Gastrocnemius medialis (tissue), 4 donors: ENCODE data around the gene ACVRL1. TPM values are rescaled to one million over a fixed set of nuclear protein-coding genes. Genes with fewer than 3 reads are reported as not detected.
A peak's percentile ranks its signal among the peaks of the same experiment; 100 is the strongest.

Experiments
- ATAC-seq, 2 donors: fragments of 150-250 bp; one replicate each; pipeline ENCODE4 v1.9.1; 2016
- DNase-seq, 2 donors: peaks; one replicate each; pipeline ENCODE4 v3.0.0-alpha.2; 2019
- H3K27ac ChIP-seq, 4 donors: fragments of 200-600 bp; sonication (generic); 1 replicate in 1 of 4; 2 replicates in 3 of 4; pipeline ENCODE4 v1.5.1; 2016 to 2018; ENCODE audit warnings: mild to moderate bottlenecking in 2 of 4, moderate library complexity in 1 of 4
- H3K27me3 ChIP-seq, 3 donors: fragments of 200-600 bp; sonication (generic) in 2 of 3; 1 replicate in 1 of 3; 2 replicates in 2 of 3; pipeline versions ENCODE4 v1.5.1 to v1.6.0; 2016 to 2019; ENCODE audit warnings: mild to moderate bottlenecking in 1 of 3, moderate library complexity in 1 of 3
- H3K36me3 ChIP-seq, 2 donors: fragments of 200-600 bp; sonication (generic) in 1 of 2; one replicate each; pipeline ENCODE4 v1.5.1; 2017 to 2018
- H3K4me1 ChIP-seq, 2 donors: fragments of 200-600 bp; sonication (generic) in 1 of 2; one replicate each; pipeline ENCODE4 v1.5.1; 2016 to 2017; ENCODE audit warnings: mild to moderate bottlenecking in 2 of 2
- H3K4me3 ChIP-seq, 4 donors: fragments of 200-600 bp; sonication (generic) in 3 of 4; 1 replicate in 1 of 4; 2 replicates in 3 of 4; pipeline ENCODE4 v1.5.1; 2016 to 2019; ENCODE audit warnings: mild to moderate bottlenecking in 2 of 4
- H3K9me3 ChIP-seq, 3 donors: fragments of 200-600 bp; sonication (generic) in 2 of 3; 1 replicate in 1 of 3; 2 replicates in 2 of 3; pipeline ENCODE4 v1.5.1; 2016 to 2019
- CTCF ChIP-seq, 5 experiments: fragments of 450-650 bp in 3 of 5; fragments of 200-600 bp in 2 of 5; sonication (generic) in 2 of 5; IDR thresholded peaks in 4 of 5; conservative IDR thresholded peaks in 1 of 5; 1 replicate in 4 of 5; 2 replicates in 1 of 5; pipeline ENCODE4 v1.5.1; 2016 to 2019; ENCODE audit warnings: antibody characterized with exemption in 5 of 5, mild to moderate bottlenecking in 3 of 5, moderate library complexity in 3 of 5
- POLR2A ChIP-seq, 2 donors: fragments of 450-650 bp; IDR thresholded peaks; one replicate each; pipeline ENCODE4 v1.6.1; 2017; ENCODE audit warnings: antibody characterized with exemption in 2 of 2, mild to moderate bottlenecking in 2 of 2, moderate library complexity in 2 of 2
- in situ Hi-C, 4 donors: fragments of 200-750 bp; cut with MboI; loops; one replicate each; pipeline versions ENCODE4 v1.15.0 to v1.8.0; 2017; ENCODE audit warnings: low sequenced_read_pairs in 4 of 4
- intact Hi-C: fragments of 100-400 bp; cut with DNase I; formaldehyde crosslinking; loops from one replicate; pipeline ENCODE4 v1.15.1; 2023; ENCODE audit warnings: low total_unique reads
- total RNA-seq, 4 donors: library from RNA; depleted of rRNA; stranded (reverse); fragments of >200 nt; gene quantifications; one replicate each; pipeline versions ENCODE4 v1.1.0 to v1.2.3, GENCODE V29; 2016

Gene ACVRL1
- total RNA-seq, 4 donors from 2014 or later, result 37.1 to 53.5 (median 43.3) TPM

DNA sequence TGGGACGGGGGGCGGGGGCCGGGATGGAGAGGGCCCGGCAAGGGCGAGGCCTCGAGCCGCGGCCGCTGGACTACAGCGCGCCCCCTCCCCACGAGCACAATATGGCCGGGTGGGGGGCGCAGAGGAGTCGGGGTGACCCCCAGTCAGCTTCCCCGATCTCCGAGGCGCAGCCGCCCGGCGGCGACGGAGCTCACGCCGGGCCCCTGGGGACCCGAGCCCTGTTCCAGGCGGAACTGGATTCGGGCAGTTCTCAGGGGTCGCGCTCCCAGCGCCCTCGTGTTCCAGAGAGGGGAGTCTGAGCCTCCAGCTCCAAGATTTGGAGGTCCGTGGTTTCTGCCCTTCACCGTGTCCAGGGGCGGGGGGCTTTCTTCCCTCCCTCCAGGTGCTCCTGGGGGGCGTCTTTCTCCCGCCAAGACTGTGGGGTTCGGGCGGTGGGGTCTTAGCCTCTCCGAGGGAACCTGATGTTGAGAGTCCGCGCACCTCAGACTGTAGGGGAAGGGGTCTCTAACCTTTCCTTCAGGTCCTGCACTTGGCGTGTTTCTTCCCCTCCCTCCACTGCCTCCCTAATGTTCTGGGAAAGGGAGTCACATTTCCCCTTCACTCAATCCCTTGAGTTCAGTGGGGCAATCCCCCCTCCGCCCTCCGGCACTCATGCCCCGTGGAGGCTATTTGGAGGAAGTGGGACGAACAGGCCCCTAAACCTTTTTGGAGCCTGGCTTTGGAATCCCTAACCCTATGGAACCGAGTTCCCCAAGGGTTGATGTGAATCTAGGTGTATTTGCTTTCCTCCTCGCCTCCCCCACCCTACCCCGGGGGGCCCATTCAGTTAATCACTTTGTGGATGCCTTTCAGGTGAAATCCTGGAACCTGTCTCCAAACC lies 44.8 kb downstream of the ACVRL1 start:
- in situ Hi-C loops, result no loop called here
- no peak for TF ChIP-seq CTCF (IDR thresholded peaks at IDR 0.05 in 4 of 5, conservative IDR thresholded peaks at IDR 0.05 in 1 of 5)
- TF ChIP-seq POLR2A (IDR thresholded peaks at IDR 0.05), result peak in 1 of 2 donors; percentile 25
- ATAC-seq (peak; percentile 44 to 50), DNase-seq (peak; percentile 24 to 55)
- H3K27me3 ChIP-seq, result no peaks in the 10 kb centered on the region
- H3K4me3 ChIP-seq, result peak overlapping the region; percentile 65 to 97 (median 91)
- no peaks in the 10 kb centered on the region for H3K36me3 ChIP-seq
- peaks cover 52% of the 10 kb centered on the region in 2 donors for H3K4me1 ChIP-seq
- intact Hi-C loops, result loop anchor here (2.0 kb wide), 1 partner anchor 71 kb away; no protein-coding TSS in a partner anchor
- no peaks in the 10 kb centered on the region for H3K9me3 ChIP-seq
- H3K27ac ChIP-seq, result peak overlapping the region; percentile 89 to 98 (median 96)

DNA sequence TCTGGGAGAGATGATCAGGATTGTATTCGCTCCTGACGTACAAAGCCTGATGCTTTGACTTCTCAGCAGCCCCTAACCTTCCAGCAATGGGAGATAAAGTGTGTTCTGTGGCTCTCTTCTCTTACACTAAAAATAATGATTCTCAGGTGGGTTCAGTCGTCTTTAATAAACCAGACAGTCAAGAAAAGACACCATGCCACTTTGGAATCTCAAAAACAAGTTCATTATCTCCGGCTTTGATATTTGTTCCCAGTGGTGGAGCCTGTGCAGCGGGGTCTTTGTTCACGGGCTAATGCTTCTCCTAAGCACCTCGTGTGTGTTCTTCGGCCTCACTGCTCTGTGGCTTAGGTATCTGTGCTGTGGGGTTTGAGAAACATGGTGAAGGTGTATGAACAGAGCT lies 45.8 kb downstream of the ACVRL1 start:
- in situ Hi-C loops (no loop called here), intact Hi-C loops (loop anchor here (2.0 kb wide), 1 partner anchor 70 kb away; no protein-coding TSS in a partner anchor)
- Histone ChIP-seq H3K36me3 (no peaks in the 10 kb centered on the region), H3K9me3 (no peaks in the 10 kb centered on the region), H3K27ac (peak overlapping the region; percentile 89 to 98 (median 96)), H3K4me1 (peaks cover 52 to 60% of the 10 kb centered on the region in 2 donors), H3K27me3 (no peaks in the 10 kb centered on the region), H3K4me3 (peak overlapping the region; percentile 65 to 97 (median 91))
- ATAC-seq (no peak), DNase-seq (no peak)
- TF ChIP-seq POLR2A (IDR thresholded peaks at IDR 0.05), result no peak
- no peak for TF ChIP-seq CTCF (IDR thresholded peaks at IDR 0.05 in 4 of 5, conservative IDR thresholded peaks at IDR 0.05 in 1 of 5)

DNA sequence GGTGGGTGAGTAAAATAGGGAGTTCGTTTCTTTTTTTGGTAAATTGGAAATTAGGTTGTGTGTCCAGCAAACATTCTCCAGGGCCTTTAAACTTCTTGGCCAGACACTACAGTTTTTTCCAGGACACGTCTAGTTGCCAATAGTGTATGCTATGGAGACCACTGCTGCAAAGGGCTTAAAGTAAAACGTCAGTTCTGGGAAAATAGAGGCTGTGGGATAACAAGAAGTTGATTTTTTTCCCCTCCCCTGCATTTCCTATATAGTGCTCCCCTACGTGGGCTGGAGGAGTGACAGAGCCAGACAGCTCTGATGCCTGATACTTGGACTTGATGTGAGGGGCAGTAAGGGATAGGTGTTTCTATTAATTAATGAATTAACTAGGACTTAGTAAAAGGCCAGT lies 46.6 kb downstream of the ACVRL1 start:
- Histone ChIP-seq H3K27ac (peak overlapping the region; percentile 89 to 98 (median 96)), H3K4me3 (peak overlapping the region in 2 of 4 donors; percentile 3 to 14), H3K4me1 (peaks cover 55 to 63% of the 10 kb centered on the region in 2 donors), H3K9me3 (no peaks in the 10 kb centered on the region), H3K27me3 (no peaks in the 10 kb centered on the region), H3K36me3 (no peaks in the 10 kb centered on the region)
- intact Hi-C loops, result loop anchor here (2.0 kb wide), 1 partner anchor 69 kb away; no protein-coding TSS in a partner anchor
- ATAC-seq (no peak), DNase-seq (no peak)
- in situ Hi-C loops, result no loop called here
- TF ChIP-seq POLR2A (IDR thresholded peaks at IDR 0.05), result no peak
- TF ChIP-seq CTCF (IDR thresholded peaks at IDR 0.05 in 4 of 5, conservative IDR thresholded peaks at IDR 0.05 in 1 of 5), result no peak

- Histone ChIP-seq H3K27me3 (no peaks in the 10 kb centered on the region), H3K4me3 (peak overlapping the region; percentile 2 to 9 (median 6)), H3K36me3 (no peaks in the 10 kb centered on the region), H3K4me1 (peaks cover 61 to 67% of the 10 kb centered on the region in 2 donors), H3K27ac (peak overlapping the region; percentile 89 to 98 (median 96)), H3K9me3 (no peaks in the 10 kb centered on the region)
- DNase-seq (no peak), ATAC-seq (no peak)
- intact Hi-C loops, result no loop called here
- in situ Hi-C loops, result no loop called here
- TF ChIP-seq POLR2A (IDR thresholded peaks at IDR 0.05), result peak in 1 of 2 donors; percentile 28
- TF ChIP-seq CTCF (IDR thresholded peaks at IDR 0.05 in 4 of 5, conservative IDR thresholded peaks at IDR 0.05 in 1 of 5), result no peak
These were observed 47.5 kb downstream of the ACVRL1 start for GRCh38 chr12:51954561-51955361.
